HG03342 (cell line): ENCODE measurements around the gene SDHA.

ENCODE experiments used
- ATAC-seq: cut with Tn5 transposase; IDR thresholded peaks from one replicate; pipeline ENCODE4 v1.9.1; 2021; ENCODE audit warnings: mild to moderate bottlenecking, moderate library complexity; ENCODE audit not compliant: unreplicated experiment

SDHA gene

GRCh38 chr5:185095-186070 is 32.7 kb upstream of the SDHA start:
- no peak for ATAC-seq

DNA sequence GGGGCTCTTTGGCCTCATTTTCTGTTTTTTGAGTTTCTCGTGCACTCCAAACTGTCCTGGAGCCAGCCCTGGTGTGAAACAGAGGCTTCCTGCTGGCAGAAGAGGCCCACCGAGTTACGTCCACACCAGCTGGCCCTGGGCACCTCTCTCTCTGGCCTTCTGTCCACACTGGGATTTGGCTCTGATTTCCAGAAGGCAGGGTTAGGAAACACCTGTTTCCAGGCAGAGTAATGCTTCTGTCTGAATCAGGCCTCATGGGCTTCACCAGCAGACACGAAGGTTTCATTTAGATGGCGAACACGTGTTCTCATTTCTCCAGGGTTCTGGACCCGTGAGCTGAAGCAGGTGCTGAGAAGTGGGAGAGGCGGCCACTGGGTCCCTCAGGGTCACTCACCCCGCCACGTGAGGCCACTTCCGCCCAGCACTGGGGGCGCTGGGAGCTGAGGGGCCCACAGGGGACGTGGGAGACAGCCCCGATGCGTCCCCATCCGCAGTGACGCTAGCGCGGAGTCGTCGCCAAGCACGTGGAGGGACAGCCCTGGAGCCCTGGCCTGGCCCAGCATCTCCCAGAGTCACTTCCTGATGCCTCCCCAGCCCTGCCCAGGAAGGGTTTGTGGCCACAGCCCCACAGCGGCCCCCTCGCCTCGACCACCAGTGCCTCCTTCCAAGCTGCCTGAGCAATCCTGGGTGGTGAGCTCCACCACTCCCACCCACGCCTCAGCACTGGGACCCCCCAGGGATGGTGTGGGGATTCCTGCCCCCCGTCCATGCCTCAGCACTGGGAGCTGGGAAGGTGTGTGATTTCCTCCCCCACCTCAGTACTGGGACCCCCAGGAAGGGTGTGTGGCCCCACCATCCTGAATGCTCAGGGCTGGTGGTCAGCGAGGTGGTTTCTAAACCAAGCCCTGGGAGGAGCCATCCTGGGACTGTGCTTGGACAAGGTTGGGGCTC is 31.8 kb upstream of the SDHA start:
- ATAC-seq: no peak

DNA sequence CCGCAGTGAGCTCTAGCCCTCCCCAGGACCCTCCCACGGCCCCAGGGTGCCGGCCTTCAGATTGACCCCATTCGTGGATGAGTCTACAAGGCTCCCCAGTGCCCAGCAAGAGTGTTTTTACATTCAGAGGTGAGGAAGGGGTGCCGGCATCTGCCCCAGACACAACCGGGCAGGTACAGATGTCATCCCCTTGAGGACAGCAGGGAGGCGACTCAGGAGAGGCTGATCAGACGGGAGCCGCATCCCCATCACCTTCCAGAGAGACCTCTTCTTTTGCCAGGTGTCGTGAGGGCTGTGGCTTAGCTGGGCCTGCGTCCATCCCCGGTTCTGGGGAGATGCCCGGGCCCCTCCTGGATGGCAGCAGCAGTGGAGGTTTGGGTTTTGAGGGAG is 31.1 kb upstream of the SDHA start:
- ATAC-seq: no peak

DNA sequence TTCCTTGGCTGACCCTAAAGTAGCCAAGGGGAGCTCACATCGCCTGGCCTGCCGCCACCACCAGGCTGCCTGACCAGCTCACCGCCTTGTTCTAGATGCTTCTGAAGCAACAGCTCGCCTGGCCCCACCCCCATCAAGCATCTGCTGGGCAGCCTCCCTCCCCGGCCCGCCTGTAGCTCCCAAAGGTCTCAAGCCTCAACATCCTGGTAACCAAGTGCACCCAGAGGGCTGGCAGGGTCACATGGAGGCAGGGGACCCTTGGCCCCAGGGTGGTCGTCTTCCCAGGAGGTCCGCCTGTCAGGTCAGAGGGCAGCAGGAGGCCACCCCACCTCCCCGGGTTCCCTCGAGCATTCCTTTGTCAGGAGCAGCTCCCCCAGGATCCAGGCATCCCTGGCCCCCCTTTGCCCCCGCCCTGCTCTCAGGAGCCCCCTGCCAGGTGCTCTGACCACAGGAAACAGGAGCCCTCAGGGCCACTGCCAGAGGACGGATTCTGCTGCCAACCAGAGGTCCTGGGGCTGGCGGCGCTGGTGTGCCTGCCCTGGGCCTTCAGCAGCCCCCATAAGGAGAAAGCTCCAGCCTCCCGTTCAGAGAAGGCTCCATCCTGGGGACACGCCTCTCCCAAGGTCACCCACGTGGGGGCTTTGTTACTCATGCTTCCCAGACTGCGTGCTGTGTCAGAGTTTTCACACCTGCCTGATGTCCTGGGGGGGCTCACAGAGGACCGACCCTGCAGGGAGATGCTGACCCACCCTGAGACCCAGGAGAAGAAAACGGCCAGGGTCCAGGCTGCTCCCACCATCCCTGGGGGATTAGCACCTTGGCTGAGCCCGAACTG is 30.3 kb upstream of the SDHA start:
- ATAC-seq: no peak

DNA sequence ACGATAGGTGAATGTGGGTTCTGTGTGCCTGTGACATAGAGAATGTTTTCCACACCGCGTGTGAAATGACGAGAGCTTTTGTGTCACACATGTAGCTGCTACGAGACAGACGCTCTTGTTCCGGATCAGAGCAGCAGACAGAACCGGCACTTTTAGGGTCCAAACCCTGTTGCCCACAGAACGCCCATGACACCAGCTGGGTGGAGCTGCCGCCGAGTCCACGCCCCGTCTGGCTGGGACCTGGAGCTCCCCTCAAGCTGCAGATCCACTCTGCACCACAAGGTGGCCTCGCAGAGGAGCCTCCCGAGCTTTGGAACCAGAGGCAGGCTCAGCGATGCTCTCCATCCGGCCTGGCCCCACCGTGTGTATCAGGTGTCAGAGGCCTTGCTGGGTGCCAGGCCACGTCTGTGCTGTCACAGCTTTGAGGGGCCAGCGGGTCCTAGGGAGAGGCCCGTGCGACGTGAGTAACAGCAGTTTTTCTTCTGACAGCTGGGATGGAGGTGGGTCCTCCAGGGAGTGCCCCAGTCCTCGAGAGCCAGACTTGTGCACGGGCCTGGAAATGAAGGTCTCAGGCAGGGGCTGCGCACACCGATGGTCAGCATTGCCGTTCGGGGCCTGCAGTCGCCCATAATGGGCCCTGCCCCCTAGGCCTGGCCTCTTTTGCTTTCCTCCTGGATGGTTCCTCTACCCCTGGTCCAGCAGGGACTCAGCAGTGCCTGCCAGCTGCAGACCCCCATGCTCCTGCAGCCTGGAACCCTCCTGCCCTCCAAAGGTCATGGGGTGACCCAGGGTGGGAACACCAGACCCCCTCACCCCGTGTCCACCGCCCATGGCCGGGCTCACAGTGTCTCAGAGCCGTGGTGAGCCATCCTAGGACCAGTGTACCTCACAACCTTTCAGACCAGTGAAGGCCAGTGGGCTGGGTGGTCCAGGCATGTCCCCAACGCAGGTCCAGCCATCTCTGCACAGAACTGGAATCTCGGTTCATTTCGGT is 29.3 kb upstream of the SDHA start:
- ATAC-seq: peak; percentile 84

- ATAC-seq: no peak
These were observed 28.6 kb upstream of the SDHA start for GRCh38 chr5:189486-189885.

DNA sequence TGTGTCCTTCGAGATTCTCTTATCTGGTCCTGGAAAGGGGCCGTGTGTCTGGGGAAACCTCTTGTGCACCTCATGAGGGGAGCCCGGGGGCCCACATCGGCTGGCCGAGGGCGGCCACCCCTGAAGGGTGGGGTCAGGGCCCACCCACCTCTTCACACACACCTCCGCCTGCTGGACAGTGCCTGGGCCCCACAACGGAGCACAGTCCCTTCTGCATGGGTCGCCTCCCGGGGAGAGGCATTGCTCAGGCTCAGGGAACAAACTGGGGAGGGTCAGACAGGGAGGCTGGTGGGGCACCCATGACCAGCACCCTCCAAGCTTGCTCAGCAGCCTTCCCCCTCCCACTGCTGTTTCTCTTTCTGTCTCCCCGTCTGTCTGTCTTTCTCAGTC is 28.1 kb upstream of the SDHA start:
- ATAC-seq: no peak

DNA sequence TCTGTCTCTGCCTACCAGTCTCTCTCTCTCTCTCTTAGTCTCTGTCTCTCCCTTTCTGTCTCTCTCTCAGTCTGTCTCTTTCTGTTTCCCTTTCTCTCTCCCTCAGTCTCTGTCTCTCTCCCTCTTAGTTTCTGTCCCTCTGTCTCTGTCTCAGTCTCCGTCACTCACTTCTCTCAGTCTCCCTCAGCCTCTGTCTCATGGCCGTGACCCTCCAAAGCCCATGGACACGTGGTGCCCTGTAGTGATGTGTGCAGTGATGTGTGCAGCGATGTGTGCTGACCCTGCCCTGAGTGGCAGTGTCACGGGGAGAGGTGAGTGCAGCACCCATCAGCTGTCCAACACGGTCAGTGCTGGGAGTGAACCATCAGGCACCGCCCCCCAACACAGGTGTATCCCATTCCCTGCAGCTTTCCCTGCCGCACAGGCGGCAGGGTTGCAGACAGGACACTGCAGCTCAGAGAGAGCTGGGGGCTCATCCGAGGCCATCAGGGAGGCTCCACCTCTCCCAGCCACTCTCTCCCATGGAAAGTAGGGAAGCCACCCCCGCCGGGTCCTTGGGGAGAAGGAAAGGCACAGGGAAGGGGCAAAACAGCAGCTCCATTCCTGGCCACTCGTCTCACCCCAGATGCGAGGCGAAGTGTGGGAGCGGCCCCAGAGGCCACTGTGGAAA is 27.6 kb upstream of the SDHA start:
- no peak for ATAC-seq

- ATAC-seq: no peak
These were observed 26.8 kb upstream of the SDHA start, which contains the start of gene LRRC14B for GRCh38 chr5:191036-191948. LRRC14B (plus strand) TSS chr5:191495; CDS start chr5:191539, 44 bp downstream.

GRCh38 chr5:191949-192690 is 26.0 kb upstream of the SDHA start:
- ATAC-seq: no peak

DNA sequence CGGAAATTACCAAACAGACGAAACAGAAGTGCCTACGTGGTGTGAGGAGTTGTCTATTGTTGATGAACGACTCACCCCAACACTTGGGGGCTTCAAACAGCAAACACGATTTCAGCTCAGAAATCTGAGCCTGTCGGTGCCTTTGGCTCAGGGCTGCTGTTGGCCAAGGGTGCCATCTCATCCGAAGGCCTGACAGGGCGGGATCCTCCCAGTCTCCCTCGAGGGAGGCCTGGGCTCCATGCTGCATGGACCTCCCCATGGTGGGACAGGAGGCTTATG is 25.5 kb upstream of the SDHA start:
- ATAC-seq: no peak

DNA sequence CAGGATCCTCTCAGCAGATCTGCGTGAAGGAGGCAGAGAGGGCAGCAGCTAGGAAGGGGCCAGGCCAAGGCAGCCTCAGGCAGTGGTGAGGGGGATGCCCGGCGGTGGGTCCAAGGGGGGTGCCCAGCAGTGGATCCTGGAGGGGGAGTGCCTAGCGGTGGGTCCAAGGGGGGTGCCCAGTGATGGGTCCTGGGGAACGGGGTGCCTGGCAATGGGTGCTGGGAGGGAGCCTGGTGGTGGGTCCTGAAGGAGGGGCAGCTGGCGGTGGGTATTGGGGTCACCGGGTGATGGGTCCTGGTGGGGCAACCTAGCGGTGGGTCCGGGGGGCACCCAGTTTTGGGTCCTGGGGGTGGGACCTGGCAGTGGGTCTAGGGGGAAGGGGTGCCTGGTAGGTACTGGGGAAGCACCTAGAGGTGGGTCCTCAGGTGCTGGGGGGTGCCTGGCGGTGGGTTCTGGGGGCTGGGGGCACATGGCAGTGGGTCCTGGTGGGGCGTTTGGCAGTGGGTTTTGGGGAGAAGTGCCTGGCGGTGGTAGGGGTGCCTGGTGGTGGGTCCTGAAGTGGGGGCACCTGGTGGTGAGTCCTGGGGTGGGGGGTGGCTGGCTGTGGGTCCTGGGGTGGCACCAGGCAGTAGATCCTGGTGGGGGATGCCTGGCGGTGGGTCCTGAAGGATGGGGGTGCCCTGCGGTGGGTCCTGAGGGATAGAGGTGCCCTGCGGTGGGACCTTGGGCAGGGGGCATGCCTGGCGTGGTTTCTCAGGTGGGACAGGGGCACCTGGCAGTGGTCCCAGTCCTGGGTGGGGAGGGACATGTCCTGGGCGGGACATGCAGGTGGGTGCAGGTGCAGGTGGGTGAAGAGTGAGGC is 24.9 kb upstream of the SDHA start:
- ATAC-seq: no peak

GRCh38 chr5:194102-194501 is 24.0 kb upstream of the SDHA start:
- ATAC-seq: no peak

DNA sequence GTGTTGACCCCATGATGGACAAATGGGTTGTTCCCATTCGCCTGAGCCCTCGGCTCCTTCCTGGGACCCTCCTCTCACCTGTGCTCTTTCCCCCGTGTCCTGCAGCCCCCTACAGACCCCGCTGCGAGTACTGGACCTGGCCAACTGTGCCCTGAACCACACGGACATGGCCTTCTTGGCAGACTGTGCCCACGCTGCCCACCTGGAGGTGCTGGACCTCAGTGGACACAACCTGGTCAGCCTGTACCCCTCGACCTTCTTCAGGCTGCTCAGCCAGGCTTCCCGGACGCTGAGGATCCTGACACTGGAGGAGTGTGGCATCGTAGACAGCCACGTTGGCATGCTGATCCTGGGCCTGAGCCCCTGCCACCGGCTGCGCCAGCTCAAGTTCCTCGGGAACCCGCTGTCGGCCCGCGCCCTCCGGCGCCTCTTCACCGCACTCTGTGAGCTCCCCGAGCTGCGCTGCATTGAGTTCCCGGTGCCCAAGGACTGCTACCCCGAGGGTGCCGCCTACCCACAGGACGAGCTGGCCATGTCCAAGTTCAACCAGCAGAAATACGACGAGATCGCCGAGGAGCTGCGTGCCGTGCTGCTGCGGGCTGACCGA is 23.4 kb upstream of the SDHA start:
- no peak for ATAC-seq

- no peak for ATAC-seq
These were observed 22.5 kb upstream of the SDHA start for GRCh38 chr5:195401-196160.
